ENCODE measurements around the gene SS18L1. TPM values are rescaled to one million over a fixed set of nuclear protein-coding genes. Genes with fewer than 3 reads are reported as not detected.

SS18L1 gene
- total and polyA plus RNA-seq, 10 of the 15 experiments (the other 5 are each of a cell fraction or from before 2014, with no cell fraction given) = 1.8 to 20.0 (median 6.6) TPM

DNA sequence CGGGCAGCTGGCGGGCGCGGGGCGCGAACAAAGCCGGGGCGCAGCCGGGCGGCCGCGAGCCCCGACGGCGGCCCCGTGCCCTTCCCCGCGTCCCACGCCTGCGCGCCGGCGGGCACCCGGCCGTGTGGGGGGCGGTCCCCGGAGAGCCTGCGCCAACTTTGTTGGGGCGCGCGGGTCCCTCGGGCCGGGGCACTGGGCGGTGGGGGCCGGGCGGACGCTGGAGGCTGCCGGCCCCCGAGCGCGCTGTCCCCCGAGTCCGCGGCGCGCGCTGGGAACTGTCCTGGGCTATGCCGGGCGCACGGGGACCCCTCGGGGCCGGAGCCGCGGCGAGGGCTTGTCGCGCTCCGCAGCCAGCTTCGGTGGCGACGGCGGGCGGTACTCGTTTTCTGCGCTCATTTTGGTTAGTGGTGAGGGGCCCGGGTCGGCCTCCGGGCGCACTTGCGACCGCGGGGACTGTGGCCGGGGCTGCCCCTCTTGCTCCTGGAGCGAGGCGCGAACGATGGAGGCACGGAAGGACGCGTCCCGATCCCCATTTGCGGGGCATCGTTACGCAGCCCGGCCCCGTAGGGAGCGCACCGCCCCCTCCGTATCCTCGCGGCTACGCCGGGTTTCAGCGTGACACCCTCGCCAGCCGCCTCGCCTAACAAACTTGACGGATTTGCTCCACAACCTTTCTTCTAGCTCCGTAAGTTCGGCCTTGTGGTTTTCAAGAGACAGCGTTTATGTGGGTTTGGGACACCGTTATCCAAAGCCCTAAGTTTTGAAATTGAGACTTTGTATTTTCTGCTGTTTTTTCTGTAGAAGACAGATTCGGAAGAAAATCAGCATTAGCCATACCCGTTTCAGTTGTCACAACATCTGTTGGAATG is 622 bp downstream of the SS18L1 start:
- DNase-seq (ENCODE audit: low read depth, low spot score) = no peak
- peaks cover 12% of the 10 kb centered on the region for H4K20me1 ChIP-seq (ENCODE audit: control insufficient read depth, insufficient read depth)
- in situ Hi-C loops (cut with MboI) (no loop called here), intact Hi-C loops (cut with micrococcal nuclease; ENCODE audit: unreplicated experiment) (loop anchor here (2.0 to 5.0 kb wide), 2 partner anchors 21 to 82 kb away; partner anchors contain the start of gene LSM14B)
- peak overlapping the region; percentile 89 for H3K4me2 ChIP-seq (ENCODE audit: control insufficient read depth, insufficient read depth)
- peaks cover 7 to 13% of the 10 kb centered on the region in 2 experiments for H3K36me3 ChIP-seq (ENCODE audit: control insufficient read depth in 2 of 2, insufficient read depth in 2 of 2, low read length in 1 of 2)
- H3K4me1 ChIP-seq (ENCODE audit: control insufficient read depth, insufficient read depth, low read length) = peaks cover 12% of the 10 kb centered on the region
- RAD21 ChIA-PET (ENCODE audit: unreplicated experiment) = no interaction called here
- ATAC-seq = peak; percentile 63
- peak; percentile 75 for FAIRE-seq
- 6% methylated on average over 37 of the region's 104 CpGs for WGBS (ENCODE audit: insufficient coverage, insufficient replicate concordance, low lambda C conversion rate, missing lambda C conversion rate)
- H3K9ac ChIP-seq (ENCODE audit: control insufficient read depth, insufficient read depth, low read length) = peak overlapping the region; percentile 71; the same call in 1 of the 2 replicates
- no TSS peak for BruUV-seq (replicated peaks)
- CTCF ChIA-PET = interaction anchor here (0.8 to 1.1 kb wide), 3 partner anchors 13 to 124 kb away, joined by 3 to 5 read pairs (median 3); no protein-coding TSS in a partner anchor
- H3K9me3 ChIP-seq (replicated peaks; ENCODE audit: control insufficient read depth, insufficient read depth, low read length) = no peaks in the 10 kb centered on the region
- H3K27ac ChIP-seq (ENCODE audit: control insufficient read depth, insufficient read depth) = peak overlapping the region; percentile 19; the same call in 1 of the 2 replicates
- peak overlapping the region; percentile 71; the same call in 1 of the 2 replicates for H2AFZ ChIP-seq (ENCODE audit: control insufficient read depth, low read depth, low read length)
- POLR2A ChIA-PET = interaction anchor here (1.2 to 1.4 kb wide), 2 partner anchors 23 to 77 kb away, joined by 3 to 6 read pairs; no protein-coding TSS in a partner anchor
- H3K27me3 ChIP-seq (replicated peaks in 1 of 2; ENCODE audit: control insufficient read depth in 2 of 2, insufficient read depth in 2 of 2, low read length in 1 of 2) = no peaks in the 10 kb centered on the region
- H3K4me3 ChIP-seq = peak overlapping the region; percentile 72
- SMC1A ChIA-PET (ENCODE audit: uncharacterized antibody, unreplicated experiment) = no interaction called here
- H3K79me2 ChIP-seq (ENCODE audit: control insufficient read depth, insufficient read depth, low read length) = peaks cover 80% of the 10 kb centered on the region
- TF ChIP-seq IKZF1 (conservative IDR thresholded peaks at IDR 0.05) (peak; percentile 72), EGR1 (IDR thresholded peaks at IDR 0.05; ENCODE audit: borderline replicate concordance in 1 of 2, low read depth in 2 of 2, low read length in 2 of 2) (peak in 1 of 2 experiments; percentile 34; a peak in 1 of 3 replicates), KLF5 (IDR thresholded peaks at IDR 0.05; ENCODE audit: partially characterized antibody) (no peak), YY1 (IDR thresholded peaks at IDR 0.05; ENCODE audit: low read depth, low read length) (peak; percentile 30; the same call in 1 of the 2 replicates), HDGF (IDR thresholded peaks at IDR 0.05) (0 out of 2 replicates have a peak, but pooled peaks have one; percentile 35), STAT3 (IDR thresholded peaks at IDR 0.05; ENCODE audit: low read depth, low read length) (no peak), NR2C1 (IDR thresholded peaks at IDR 0.05) (no peak), CHD4 (IDR thresholded peaks at IDR 0.05) (no peak), RB1 (IDR thresholded peaks at IDR 0.05; ENCODE audit: borderline replicate concordance) (peak; percentile 54; the same call in 1 of the 2 replicates), POLR2AphosphoS2 (IDR thresholded peaks at IDR 0.05; ENCODE audit: low read depth, low read length) (0 out of 2 replicates have a peak, but pooled peaks have one; percentile 2), SREBF2 (IDR thresholded peaks at IDR 0.05; ENCODE audit: low read length) (no peak), POLR2A (IDR thresholded peaks at IDR 0.05; ENCODE audit: low read depth, low read length) (peak; percentile 56), IRF4 (IDR thresholded peaks at IDR 0.05; ENCODE audit: low read depth, low read length) (no peak), GATAD2B (conservative IDR thresholded peaks at IDR 0.05; ENCODE audit: low read depth) (peak; percentile 70), CREB1 (IDR thresholded peaks at IDR 0.05; ENCODE audit: low read depth) (peak; percentile 17; the same call in 1 of the 2 replicates), HDAC6 (IDR thresholded peaks at IDR 0.05; ENCODE audit: unreplicated experiment) (peak; percentile 95), CEBPB (IDR thresholded peaks at IDR 0.05; ENCODE audit: borderline replicate concordance in 1 of 2, low read depth in 2 of 2, low read length in 2 of 2) (no peak), DPF2 (IDR thresholded peaks at IDR 0.05) (peak; percentile 38; the same call in 1 of the 2 replicates), HDAC2 (IDR thresholded peaks at IDR 0.05) (0 out of 2 replicates have a peak, but pooled peaks have one; percentile 40)
- TF ChIP-seq, protein P1, sequence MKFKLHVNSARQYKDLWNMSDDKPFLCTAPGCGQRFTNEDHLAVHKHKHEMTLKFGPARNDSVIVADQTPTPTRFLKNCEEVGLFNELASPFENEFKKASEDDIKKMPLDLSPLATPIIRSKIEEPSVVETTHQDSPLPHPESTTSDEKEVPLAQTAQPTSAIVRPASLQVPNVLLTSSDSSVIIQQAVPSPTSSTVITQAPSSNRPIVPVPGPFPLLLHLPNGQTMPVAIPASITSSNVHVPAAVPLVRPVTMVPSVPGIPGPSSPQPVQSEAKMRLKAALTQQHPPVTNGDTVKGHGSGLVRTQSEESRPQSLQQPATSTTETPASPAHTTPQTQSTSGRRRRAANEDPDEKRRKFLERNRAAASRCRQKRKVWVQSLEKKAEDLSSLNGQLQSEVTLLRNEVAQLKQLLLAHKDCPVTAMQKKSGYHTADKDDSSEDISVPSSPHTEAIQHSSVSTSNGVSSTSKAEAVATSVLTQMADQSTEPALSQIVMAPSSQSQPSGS (IDR thresholded peaks at IDR 0.05; ENCODE audit: low read length) = no peak
- TF ChIP-seq, protein P2, sequence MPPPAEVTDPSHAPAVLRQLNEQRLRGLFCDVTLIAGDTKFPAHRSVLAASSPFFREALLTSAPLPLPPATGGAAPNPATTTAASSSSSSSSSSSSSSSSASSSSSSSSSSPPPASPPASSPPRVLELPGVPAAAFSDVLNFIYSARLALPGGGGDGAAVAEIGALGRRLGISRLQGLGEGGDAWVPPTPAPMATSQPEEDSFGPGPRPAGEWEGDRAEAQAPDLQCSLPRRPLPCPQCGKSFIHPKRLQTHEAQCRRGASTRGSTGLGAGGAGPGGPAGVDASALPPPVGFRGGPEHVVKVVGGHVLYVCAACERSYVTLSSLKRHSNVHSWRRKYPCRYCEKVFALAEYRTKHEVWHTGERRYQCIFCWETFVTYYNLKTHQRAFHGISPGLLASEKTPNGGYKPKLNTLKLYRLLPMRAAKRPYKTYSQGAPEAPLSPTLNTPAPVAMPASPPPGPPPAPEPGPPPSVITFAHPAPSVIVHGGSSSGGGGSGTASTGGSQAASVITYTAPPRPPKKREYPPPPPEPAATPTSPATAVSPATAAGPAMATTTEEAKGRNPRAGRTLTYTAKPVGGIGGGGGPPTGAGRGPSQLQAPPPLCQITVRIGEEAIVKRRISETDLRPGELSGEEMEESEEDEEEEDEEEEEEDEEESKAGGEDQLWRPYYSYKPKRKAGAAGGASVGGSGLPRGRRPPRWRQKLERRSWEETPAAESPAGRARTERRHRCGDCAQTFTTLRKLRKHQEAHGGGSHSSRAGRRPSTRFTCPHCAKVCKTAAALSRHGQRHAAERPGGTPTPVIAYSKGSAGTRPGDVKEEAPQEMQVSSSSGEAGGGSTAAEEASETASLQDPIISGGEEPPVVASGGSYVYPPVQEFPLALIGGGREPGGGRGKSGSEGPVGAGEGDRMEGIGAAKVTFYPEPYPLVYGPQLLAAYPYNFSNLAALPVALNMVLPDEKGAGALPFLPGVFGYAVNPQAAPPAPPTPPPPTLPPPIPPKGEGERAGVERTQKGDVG (CRISPR knock-in tag; IDR thresholded peaks at IDR 0.05) = no peak
